HepG2 (cell line): ENCODE measurements around the gene ACYP2. TPM values are rescaled to one million over a fixed set of nuclear protein-coding genes. Genes with fewer than 3 reads are reported as not detected.

Experiments used
- ATAC-seq: fragments of 200-7000 bp; cut with Tn5 transposase; 3 replicates; pipeline ENCODE4 v1.9.1; 2020; ENCODE audit warnings: mild to moderate bottlenecking, moderate library complexity
- BruUV-seq: library from RNA; stranded (reverse); fragments of 400-500 nt; replicated peaks from 2 replicates; lab custom pipeline; 2021; lab: Mats Ljungman, UMichigan
- CTCF ChIA-PET: fragments of 300-600 bp; formaldehyde crosslinking; extraction: SDS; loops from one replicate; lab custom pipeline; 2021; ENCODE audit warnings: low total read pairs, inconsistent platforms, low intra/inter-chr PET ratio; lab: Yijun Ruan, JAX
- POLR2A ChIA-PET: fragments of 350-600 bp; sonication (Branson Sonifier 250); formaldehyde crosslinking; loops from one replicate; lab custom pipeline; 2020; ENCODE audit warnings: antibody characterized with exemption, inconsistent platforms; lab: Yijun Ruan, JAX
- DNase-seq: peaks from one replicate; pipeline ENCODE4 v3.0.0-alpha.2; 2015; ENCODE audit warnings: low spot score
- FAIRE-seq: peaks from 3 replicates; lab custom pipeline; 2011; peaks lifted over from hg19 to GRCh38; lab: Jason Lieb, UNC
- H2AFZ ChIP-seq: one replicate; pipeline ENCODE4 v1.6.1; 2011; ENCODE audit warnings: low read length, inconsistent platforms
- H3K27ac ChIP-seq: fragments of 300-600 bp; 3 replicates; pipeline ENCODE4 v1.8.0; 2011; ENCODE audit warnings: mixed run types, mild to moderate bottlenecking, mixed read lengths, low read length, inconsistent platforms; ENCODE audit not compliant: insufficient read depth; ENCODE audit errors: extremely low read length
- H3K27me3 ChIP-seq, 2 experiments: fragments of 200-600 bp in 1 of 2; 2 replicates in 1 of 2; 3 replicates in 1 of 2; pipeline versions ENCODE4 v1.6.0 to v1.8.0; 2011; ENCODE audit warnings: low read length in 2 of 2, mild to moderate bottlenecking in 2 of 2, moderate library complexity in 2 of 2, inconsistent platforms in 1 of 2; ENCODE audit not compliant: insufficient read depth in 2 of 2, control insufficient read depth in 1 of 2
- H3K36me3 ChIP-seq, 2 experiments: fragments of 200-600 bp in 1 of 2; replicated peaks in 1 of 2; 2 replicates in 1 of 2; 3 replicates in 1 of 2; pipeline versions ENCODE4 v1.5.1 to v1.8.0; 2011; ENCODE audit warnings: low read length in 2 of 2, inconsistent platforms in 1 of 2; ENCODE audit not compliant: insufficient read depth in 2 of 2, control insufficient read depth in 1 of 2
- H3K4me1 ChIP-seq: 2 replicates; pipeline ENCODE4 v1.5.1; 2012; ENCODE audit warnings: low read length, inconsistent platforms; ENCODE audit not compliant: insufficient read depth
- H3K4me2 ChIP-seq: 2 replicates; pipeline ENCODE4 v1.6.0; 2011; ENCODE audit warnings: low read depth, low read length, inconsistent platforms
- H3K4me3 ChIP-seq, 3 experiments: fragments of 200-600 bp in 1 of 3; sonication (generic), shearing (Covaris generic) in 1 of 3; replicated peaks in 1 of 3; 2 replicates each; pipeline ENCODE4 v1.5.1; 2011 to 2016; ENCODE audit warnings: low read length in 3 of 3, inconsistent platforms in 2 of 3, low read depth in 2 of 3, mild to moderate bottlenecking in 2 of 3, control low read depth in 1 of 3, mixed read lengths in 1 of 3; ENCODE audit not compliant: insufficient read depth in 1 of 3
- H3K79me2 ChIP-seq: one replicate; pipeline ENCODE4 v1.6.1; 2011; ENCODE audit warnings: low read length, inconsistent platforms; ENCODE audit not compliant: insufficient read depth
- H3K9ac ChIP-seq: 2 replicates; pipeline ENCODE4 v1.6.0; 2011; ENCODE audit warnings: mild to moderate bottlenecking, low read depth, low read length, inconsistent platforms; ENCODE audit not compliant: insufficient read depth
- H3K9me3 ChIP-seq: 2 replicates; pipeline ENCODE4 v1.5.1; 2012; ENCODE audit warnings: mild to moderate bottlenecking, low read length
- H4K20me1 ChIP-seq: 2 replicates; pipeline ENCODE4 v1.6.0; 2011; ENCODE audit warnings: inconsistent platforms, mild to moderate bottlenecking, low read length, moderate library complexity; ENCODE audit not compliant: insufficient read depth
- DMTF1 ChIP-seq: sonication (generic); formaldehyde crosslinking; IDR thresholded peaks from 2 replicates; pipeline ENCODE4 v1.4.0; 2020; ENCODE audit warnings: mild to moderate bottlenecking, missing genetic modification reagents
- HMGXB4 ChIP-seq, 2 experiments: sonication (generic) in 1 of 2; formaldehyde crosslinking in 1 of 2; IDR thresholded peaks; 2 replicates each; pipeline versions ENCODE4 v1.4.0 to v1.6.1; 2018 to 2020; ENCODE audit warnings: missing genetic modification reagents in 2 of 2, borderline replicate concordance in 1 of 2, low read depth in 1 of 2, mild to moderate bottlenecking in 1 of 2, missing biosample characterization in 1 of 2
- MAZ ChIP-seq, 2 experiments: sonication (generic) in 1 of 2; formaldehyde crosslinking in 1 of 2; IDR thresholded peaks; 2 replicates each; pipeline versions ENCODE4 v1.5.0 to v1.6.1; 2012 to 2020; ENCODE audit warnings: low read depth in 2 of 2, mild to moderate bottlenecking in 2 of 2, borderline replicate concordance in 1 of 2, improper control_type of control experiment in 1 of 2, low read length in 1 of 2, missing genetic modification reagents in 1 of 2, moderate library complexity in 1 of 2
- MTF2 ChIP-seq: sonication (generic); formaldehyde crosslinking; IDR thresholded peaks from 2 replicates; pipeline ENCODE4 v1.5.0; 2020; ENCODE audit warnings: missing genetic modification reagents, borderline replicate concordance
- THAP11 ChIP-seq: IDR thresholded peaks from 2 replicates; pipeline ENCODE4 v1.6.1; 2016; ENCODE audit warnings: missing biosample characterization, missing genetic modification reagents
- ZUFSP ChIP-seq: sonication (generic); formaldehyde crosslinking; IDR thresholded peaks from 2 replicates; pipeline ENCODE4 v1.9.0; 2021; ENCODE audit warnings: missing genetic modification reagents, mild to moderate bottlenecking, borderline replicate concordance
- WGBS: methylation state at CpG from one replicate; pipeline ENCODE4 v1.1.6; 2017; ENCODE audit warnings: low lambda C conversion rate; 5-methylcytosine and 5-hydroxymethylcytosine counted together
- in situ Hi-C: cut with HindIII; loops from 2 replicates; pipeline ENCODE4 v1.10.0; 2017; ENCODE audit warnings: low pct_unique_long_range_greater_than_20kb; ENCODE audit not compliant: extremely low pct_ligation_motif_present
- intact Hi-C: fragments of 100-400 bp; cut with micrococcal nuclease; formaldehyde crosslinking; loops from one replicate; pipeline ENCODE4 v1.10.0; 2022; ENCODE audit not compliant: unreplicated experiment
- polyA plus RNA-seq, 8 experiments: library from polyadenylated mRNA; depleted of rRNA in 3 of 8; stranded (reverse) in 7 of 8; unstranded in 1 of 8; fragments of >200 nt; fragmentation: Illumina TruSeq in 4 of 8; extraction: Trizol in 4 of 8; gene quantifications; 2 replicates each; pipeline versions ENCODE4 v1.2.1 to v1.2.3, GENCODE V29; 2011 to 2016; ENCODE audit warnings: low read depth in 4 of 8, missing spikeins in 1 of 8, mixed read lengths in 1 of 8; ENCODE audit not compliant: insufficient read depth in 1 of 8
- total RNA-seq, 5 experiments: library from RNA; depleted of rRNA; stranded (reverse); fragments of >200 nt; fragmentation: Illumina TruSeq; extraction: Trizol; gene quantifications; 2 replicates each; pipeline ENCODE4 v1.2.3, GENCODE V29; 2016; ENCODE audit warnings: low read depth in 1 of 5

Gene ACYP2
- total and polyA plus RNA-seq, 2 of the 13 experiments (the other 11 are each of a cell fraction or from before 2014, with no cell fraction given) = 12.3 to 12.7 TPM

- no peak for ATAC-seq
- H4K20me1 ChIP-seq = no peaks in the 10 kb centered on the region
- no peak for DNase-seq
- H3K9me3 ChIP-seq = no peaks in the 10 kb centered on the region
- in situ Hi-C loops = no loop called here
- H3K79me2 ChIP-seq = no peaks in the 10 kb centered on the region
- BruUV-seq = no TSS peak
- POLR2A ChIA-PET = no interaction called here
- no peak overlapping the region for H2AFZ ChIP-seq
- WGBS = 92% methylated on average over 4 of the region's 4 CpGs
- no peak for TF ChIP-seq HMGXB4 (CRISPR knock-in tag; IDR thresholded peaks at IDR 0.05; ENCODE audit: borderline replicate concordance in 1 of 2, low read depth in 1 of 2)
- TF ChIP-seq, all 625 proteins: peak for 0
- Histone ChIP-seq H3K27ac (no peak overlapping the region), H3K4me3 (no peak overlapping the region), H3K27me3 (no peaks in the 10 kb centered on the region), H3K36me3 (no peaks in the 10 kb centered on the region), H3K4me2 (no peak overlapping the region), H3K9ac (no peak overlapping the region), H3K4me1 (peaks cover 16% of the 10 kb centered on the region)
- CTCF ChIA-PET = no interaction called here
- no peak for FAIRE-seq
- intact Hi-C loops = no loop called here
Observed at GRCh38 chr2:54183972-54184371, 68.6 kb downstream of the ACYP2 start.

GRCh38 chr2:54185105-54185504, 69.7 kb downstream of the ACYP2 start:
- H2AFZ ChIP-seq = no peak overlapping the region
- no peaks in the 10 kb centered on the region for H3K9me3 ChIP-seq
- DNase-seq = no peak
- H3K79me2 ChIP-seq = no peaks in the 10 kb centered on the region
- no peak overlapping the region for H3K4me3 ChIP-seq
- H3K4me2 ChIP-seq = no peak overlapping the region
- H3K4me1 ChIP-seq = peaks cover 16% of the 10 kb centered on the region
- H3K27ac ChIP-seq = no peak overlapping the region
- H3K36me3 ChIP-seq = no peaks in the 10 kb centered on the region
- BruUV-seq = no TSS peak
- in situ Hi-C loops (no loop called here), intact Hi-C loops (no loop called here)
- ChIA-PET POLR2A (no interaction called here), CTCF (no interaction called here)
- no peak for ATAC-seq
- no peak for FAIRE-seq
- H3K9ac ChIP-seq = no peak overlapping the region
- no peaks in the 10 kb centered on the region for H4K20me1 ChIP-seq
- 100% methylated on average over 1 of the region's 1 CpG for WGBS
- no peaks in the 10 kb centered on the region for H3K27me3 ChIP-seq
- no peak for TF ChIP-seq MAZ (IDR thresholded peaks at IDR 0.05; ENCODE audit: borderline replicate concordance, low read depth, low read length)
- no peak for TF ChIP-seq MAZ (CRISPR knock-in tag; IDR thresholded peaks at IDR 0.05; ENCODE audit: low read depth)
- TF ChIP-seq ZUFSP = no peak
- no peak for TF ChIP-seq DMTF1 (CRISPR knock-in tag)
- no peak for TF ChIP-seq MTF2 (CRISPR knock-in tag)
- TF ChIP-seq THAP11 (CRISPR knock-in tag) = no peak
